ENCODE measurements around the gene RPE.

RPE gene

DNA sequence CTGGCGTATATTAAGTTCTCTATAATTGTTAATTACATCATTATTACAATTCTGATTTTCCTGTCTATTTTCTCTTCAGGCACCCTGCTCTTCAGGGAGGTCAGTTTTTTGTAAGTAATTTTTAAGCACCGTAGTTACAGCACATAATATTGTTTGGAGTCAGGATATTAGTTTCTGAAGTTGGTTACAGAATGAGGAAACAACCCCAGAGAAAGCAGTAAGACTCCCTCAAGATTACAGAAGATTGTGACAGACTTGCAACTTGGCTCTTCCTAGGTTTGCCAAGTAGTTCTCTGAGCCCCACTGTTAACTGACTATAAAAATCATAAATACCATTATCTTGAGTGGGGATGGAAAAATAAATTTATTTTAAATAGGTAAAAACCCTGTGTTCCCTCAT lies 921 bp downstream of the RPE start:
- no peak for DNase-seq

DNA sequence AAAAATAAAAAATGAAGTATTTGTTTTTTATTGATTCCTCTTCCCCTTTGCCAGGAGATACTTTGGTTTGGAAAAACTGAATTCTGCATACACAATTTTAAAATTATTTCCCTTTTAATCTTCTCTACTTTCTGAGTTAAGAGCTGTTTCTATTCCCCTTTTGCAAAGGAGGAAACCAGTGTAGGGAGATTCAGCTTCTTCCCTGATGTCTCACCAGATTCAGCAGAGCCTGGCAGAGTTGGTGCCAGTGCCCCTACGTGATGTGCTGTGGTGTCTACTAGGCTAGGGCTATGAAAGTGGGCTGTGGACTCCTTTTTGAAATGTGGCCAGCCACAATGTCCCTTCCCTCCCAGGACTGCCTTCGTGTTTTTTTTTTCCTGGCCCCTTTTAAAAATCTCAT lies 2.4 kb downstream of the RPE start:
- DNase-seq, result no peak

DNA sequence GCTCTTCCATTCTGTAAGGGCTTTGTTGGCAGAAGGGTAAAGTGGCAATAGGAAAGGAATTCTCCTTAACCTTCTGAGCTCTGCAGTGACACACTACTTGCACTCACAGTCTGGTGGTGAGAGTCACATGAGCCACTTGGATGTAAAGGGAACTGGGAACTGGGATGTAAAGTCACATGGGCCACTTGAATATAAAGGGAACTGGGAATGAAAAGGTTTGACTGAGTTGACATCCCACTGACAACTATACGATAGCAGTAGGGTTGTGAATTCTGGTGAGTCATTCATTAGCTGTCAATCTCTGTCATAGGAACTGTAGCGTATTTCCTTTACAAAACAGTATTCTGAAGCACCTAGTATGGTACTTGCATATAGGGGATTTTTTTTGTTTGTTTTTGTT lies 5.5 kb downstream of the RPE start:
- DNase-seq, result no peak

DNA sequence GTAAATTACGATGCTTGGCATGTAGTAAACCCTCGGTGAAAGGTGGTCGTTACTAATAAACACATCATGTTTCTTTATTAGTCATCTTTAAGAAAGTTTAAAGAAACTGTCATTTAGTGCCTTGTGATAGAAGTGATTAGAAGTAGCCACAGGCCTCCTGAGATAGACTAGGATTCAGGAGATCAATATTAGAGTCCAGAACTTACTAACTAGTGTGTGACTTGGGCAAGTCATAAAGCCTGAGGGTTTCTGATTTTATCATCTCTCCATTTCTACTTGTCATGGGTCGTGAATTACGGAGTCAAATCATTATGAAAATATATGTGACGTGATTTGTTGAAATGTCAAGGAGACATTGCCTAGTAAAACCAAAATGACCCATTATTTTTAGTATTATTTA lies 6.7 kb downstream of the RPE start:
- no peak for DNase-seq

DNA sequence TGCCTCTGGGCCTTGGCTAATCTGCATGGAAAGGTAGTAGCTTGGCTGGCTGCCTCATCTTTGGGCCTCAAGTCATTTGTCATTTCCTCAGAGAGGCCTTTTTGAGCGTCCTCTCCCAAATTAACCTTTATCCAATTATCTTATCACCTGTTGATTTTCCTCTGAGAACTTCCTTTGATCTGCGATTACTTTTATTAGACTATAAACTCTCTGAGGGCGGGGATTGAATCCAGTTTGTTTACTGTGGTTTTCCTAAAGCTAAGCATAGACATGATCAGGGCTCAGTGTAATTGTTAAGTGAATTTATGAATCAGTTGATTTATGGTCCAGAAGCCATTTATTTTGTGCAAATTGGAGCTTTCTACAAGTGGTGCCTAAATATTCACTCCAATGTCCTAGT lies 7.5 kb downstream of the RPE start:
- DNase-seq, result no peak

DNA sequence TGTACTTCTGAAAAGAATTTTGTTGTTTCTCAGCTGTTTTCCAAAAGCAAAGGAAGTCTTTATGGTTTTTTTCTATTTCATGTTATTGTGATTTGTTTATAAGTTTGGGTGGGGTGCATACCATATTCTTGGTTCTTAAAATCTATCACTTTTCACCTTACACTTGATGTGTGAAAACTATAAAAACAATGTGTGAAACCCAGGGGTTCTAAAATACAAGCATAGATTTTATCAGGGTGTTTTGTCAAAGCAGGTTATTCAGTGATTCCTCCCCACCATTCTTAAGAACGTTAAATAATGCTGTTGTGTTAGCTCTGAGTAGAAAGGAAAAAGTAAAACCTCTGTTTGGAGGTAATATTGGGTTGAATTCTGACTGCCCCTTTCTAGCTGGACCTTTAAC lies 17.7 kb downstream of the RPE start:
- no peak for DNase-seq

DNA sequence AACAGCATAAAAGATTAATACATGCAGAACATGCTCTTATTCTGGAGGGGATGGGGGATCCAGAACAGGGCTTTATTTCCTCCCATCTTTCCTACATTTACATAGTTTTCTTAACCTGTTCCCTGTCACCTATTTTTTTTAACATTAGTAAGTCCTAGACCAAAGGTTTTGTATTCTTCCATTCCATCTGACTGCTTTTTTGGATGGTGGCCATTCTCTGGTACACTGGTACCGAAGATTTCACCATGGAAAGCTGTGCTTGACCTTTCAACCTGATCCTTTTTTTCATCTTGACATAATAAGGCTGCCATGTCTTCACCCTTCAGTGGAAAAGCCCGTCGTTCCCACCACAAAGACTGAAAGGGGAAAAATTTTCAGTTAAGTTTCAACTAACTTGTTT lies 20.4 kb downstream of the RPE start:
- no peak for DNase-seq

DNA sequence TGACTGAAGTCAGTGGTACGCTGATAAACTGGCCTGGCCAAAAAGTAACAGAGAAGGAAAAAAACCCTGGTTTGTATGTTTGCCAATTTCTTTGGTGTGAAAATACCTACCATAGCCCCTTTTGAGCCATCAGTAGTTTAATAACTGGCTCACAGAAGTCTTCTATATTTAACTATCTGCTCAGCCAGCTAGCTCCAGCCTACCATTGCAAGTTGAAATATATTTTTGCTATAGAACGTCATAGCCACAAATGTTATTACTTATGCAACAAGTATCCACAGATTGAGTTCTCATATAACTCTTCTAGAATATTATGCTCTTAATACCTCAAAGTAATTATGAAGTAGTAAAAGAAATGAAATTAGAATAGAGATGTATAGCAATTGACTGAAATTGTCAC lies 25.2 kb downstream of the RPE start:
- DNase-seq, result no peak

DNA sequence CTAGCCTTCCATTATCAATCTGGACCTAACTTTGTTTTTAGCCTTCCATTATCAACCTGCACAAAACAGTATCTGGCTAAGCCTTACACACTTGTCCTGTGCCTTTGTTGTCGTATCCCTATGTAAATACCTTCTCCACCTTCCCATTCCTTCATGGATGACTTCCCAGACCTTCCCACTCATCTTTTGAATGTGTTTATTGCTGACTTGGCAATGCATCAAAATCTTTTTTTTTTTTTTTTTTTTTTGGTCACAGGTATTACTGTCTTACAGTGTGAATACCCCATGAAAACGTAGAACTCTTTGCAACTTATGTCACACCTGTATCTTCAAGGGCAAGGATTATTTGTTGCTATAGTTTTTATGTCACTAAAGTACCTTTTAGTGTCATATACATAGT lies 25.7 kb downstream of the RPE start:
- no peak for DNase-seq

DNA sequence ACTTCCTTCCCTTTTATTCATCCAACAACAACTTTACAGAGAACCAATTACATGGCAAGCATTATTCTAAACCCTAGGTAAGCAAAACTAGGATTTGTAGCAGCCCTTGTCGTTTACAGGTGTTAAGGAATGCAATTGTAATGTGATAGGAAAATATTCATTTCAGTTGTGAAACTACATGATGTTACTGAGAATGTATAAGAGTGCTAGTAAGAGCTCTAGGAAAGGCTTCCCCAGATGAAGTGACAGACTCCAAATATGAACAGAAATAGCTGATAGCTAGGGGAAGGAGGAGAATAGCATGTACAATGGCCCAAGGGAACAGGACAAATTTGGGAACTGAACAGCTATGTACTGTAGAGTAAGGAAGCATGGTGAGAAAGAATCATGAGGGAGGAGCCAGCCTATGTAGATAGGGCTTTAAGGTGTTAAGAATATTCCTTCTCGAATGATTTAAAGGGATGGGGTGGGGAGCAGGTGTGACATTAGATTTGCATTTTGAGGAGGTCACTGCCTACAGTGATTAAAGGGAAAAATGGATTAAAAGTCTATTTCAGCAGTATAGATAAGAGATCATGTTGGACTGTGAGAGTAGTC lies 31.7 kb downstream of the RPE start:
- no peak for DNase-seq

DNA sequence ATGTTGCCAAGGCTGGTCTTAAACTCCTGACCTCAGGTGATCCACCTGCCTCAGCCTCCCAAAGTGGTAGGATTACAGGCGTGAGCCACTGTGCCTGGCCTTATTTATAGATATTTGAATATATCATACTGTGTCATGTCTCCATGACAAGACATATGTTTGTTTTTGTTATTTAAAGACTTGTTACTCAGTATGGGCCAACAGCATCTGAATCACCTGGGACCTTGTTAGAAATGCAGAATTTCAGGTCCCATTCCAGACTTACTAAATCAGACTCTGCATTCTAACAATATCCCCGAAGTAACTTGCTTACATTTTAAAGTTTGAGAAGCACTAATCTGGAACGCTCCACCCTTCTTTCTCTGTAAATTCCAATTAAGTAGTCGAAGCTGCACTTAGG lies 33.2 kb downstream of the RPE start:
- DNase-seq, result no peak

DNA sequence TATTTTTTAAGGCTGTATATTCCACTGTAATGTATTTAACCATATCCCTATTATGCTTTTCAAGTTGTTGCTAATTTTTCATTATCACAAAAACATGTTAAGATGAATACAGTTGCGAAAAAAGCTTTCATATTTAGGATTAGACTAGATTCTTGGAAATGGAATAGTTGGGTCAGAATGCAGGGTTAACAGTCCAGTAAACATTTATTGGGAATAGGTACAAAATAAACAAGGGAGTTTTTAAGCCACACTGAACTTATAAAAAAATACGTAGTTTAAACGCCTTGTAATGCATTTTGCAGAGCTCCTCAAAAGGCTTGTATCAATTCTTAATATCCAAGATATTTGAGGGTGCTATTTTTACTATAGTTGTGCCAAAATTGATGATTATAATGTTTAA lies 35.6 kb downstream of the RPE start:
- no peak for DNase-seq

DNA sequence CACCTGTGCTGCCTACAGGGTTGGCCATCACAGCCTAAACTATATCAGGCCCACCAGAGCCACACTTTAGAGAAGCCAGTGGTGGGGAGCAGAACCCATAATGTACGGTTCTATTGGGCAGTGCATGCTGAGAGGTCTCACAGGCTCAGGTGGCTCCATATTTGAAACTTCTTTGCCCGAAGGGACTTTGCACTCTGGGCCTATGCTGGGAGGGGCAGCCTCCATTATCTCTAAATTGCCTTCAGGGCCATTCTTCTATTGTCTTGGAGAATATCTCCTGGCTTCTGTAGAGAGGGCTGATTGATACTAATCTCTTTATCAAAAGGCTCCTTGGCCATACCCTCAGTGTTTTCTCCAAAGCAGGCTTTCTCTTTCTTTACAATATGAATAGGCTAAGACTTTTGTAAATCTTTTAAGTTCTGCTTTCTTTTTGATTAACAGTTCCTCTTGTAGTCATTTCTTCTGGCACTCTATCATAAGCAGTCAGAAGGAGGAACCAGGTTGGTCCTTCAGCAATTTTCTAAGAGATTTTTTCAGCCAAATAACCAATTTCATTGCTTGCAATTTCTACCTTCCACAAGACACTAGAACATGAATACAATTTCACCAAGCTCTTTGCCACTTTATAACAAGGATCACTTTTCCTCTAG lies 44.5 kb downstream of the RPE start:
- no peak for DNase-seq

DNA sequence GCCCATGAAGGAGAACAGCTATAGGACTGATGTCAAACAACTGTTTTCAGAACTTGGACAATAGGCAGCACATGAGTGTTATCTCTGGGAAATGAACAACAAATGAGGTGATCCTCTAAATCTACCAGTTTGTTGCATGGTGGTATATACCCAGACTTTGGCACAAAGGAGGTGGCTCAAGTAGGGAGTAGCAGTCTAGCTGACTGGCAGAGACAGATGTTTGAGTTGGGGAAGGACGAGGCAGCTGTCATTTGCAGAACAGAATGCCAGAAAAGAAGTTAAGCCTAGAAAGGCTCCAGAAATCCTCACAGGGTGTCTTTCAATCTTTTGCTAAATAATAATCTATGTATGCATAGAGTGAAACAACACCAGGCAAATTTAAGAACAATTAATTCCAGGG lies 47.4 kb downstream of the RPE start:
- DNase-seq, result peak; percentile 19 to 71

DNA sequence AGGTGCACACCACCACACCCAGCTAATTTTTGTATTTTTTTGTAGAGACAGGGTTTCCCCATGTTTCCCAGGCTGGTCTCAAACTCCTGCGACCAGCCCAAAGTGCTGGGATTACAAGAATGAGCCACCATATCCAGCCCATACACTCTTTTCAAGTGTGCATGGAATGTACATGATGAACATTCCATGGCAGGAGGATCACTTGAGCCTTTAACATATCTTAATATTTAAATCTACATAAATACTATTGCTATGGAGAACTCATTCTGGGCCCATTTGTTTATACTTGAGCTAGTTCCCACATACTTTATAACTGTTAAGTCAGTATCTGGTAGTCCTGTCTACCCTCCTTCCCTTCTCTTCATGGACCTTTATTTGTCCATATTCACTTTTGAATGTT lies 48.4 kb downstream of the RPE start:
- no peak for DNase-seq

DNA sequence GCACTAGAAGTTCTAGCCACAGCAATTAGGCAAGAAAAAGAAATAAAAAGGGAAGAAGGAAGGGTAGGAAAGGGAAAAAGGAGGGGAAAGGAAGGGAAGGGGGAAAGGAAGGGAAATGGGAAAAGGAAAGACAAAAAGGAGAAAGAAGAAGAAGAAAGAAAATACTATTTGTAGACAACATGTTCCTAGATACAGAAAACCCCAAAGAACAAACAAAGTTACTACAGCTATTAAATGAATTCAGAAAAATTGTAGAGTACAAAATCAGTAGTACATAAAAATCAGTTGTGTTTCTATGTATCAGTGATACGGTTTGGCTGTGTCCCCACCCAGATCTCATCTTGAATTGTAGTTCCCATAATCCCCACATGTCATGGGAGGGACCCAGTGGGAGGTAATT lies 52.3 kb downstream of the RPE start:
- DNase-seq, result no peak

DNA sequence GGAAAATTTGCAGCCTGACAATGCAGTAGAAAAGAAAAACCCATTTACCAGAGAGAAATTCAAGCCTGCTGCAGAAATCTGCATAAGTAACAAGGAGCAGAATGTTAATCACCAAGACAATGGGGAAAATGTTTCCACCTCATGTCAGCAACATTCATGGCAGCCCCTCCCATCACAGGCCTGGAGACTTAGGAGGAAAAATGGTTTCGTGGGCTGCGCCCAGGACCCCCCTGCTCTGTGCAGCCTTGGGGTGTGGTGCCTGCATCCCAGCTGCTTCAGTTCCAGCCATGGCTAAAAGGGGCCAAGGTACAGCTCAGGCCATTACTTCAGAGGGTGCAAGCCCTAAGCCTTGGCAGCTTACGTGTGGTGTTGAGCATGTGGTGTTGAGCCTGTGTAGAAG lies 53.4 kb downstream of the RPE start:
- no peak for DNase-seq

DNA sequence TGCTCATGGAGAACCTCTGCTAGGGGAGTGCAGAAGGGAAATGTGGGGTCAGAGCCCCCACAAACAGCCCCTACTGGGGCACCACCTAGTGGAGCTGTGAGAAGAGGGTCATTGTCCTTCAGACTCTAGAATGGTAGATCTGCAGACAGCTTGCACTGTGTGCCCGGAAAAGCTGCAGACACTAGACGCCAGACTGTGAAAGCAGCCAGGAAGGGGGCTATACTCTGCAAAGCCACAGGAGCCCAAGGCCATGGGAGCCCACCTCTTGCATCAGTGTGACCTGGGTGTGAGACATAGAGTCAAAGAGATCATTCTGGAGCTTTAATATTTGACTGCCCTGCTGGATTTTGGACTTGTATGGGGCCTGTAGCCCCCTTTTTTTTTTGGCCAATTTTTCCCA lies 60.9 kb downstream of the RPE start:
- no peak for DNase-seq
